T-helper 2 cell treated with Interferon-gamma antibody and Interleukin-4, amounts not matched to agents 100 ng/mL and 5 ng/mL, for 36 hours (primary cell): ENCODE data around the gene CTNNA1. TPM values are rescaled to one million over a fixed set of nuclear protein-coding genes. Genes with fewer than 3 reads are reported as not detected.

ENCODE experiments used
- intact Hi-C: fragments of 100-400 bp; cut with micrococcal nuclease; formaldehyde crosslinking; loops from one replicate; pipeline ENCODE4 v1.15.1; 2023
- total RNA-seq: library from RNA; stranded (reverse); gene quantifications from 2 replicates; pipeline ENCODE4 v1.2.3, GENCODE V29; 2022

CTNNA1 gene
- total RNA-seq, 1 donor from 2014 or later = 53.5 TPM

- intact Hi-C loops = no loop called here
Measured at GRCh38 chr5:138962614-138963370, 209.6 kb downstream of the CTNNA1 start.

DNA sequence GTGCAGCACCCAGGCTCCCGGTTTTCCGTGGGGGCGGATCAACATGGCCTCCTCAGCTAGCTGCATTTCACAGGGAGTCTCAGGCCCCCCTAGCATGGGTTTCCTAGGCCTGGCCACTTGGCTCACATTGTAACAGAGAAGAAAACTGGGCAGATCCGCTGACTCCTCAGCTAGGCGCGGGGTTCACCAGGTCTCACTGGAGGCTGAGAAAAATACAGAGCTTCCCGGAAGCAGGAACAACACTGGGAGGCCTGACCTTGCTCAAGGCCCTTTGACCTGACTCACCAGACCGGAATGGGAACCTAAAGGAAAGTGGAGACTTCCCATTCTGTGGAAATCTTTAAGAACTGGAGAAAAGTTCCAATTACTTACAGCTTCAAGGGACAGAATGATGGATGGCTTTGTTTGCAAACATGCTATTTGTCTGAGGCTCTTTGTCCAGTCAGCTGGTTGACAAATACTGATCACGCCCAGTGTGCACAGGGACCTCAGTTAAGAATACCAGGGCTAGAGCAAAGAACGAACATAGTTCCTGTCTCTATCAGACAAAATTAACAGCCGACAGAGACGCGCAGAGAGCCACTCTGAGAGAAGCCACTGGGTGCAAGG, 210.6 kb downstream of the CTNNA1 start:
- intact Hi-C loops = no loop called here

GRCh38 chr5:138964647-138965201, 211.5 kb downstream of the CTNNA1 start:
- intact Hi-C loops = no loop called here

- intact Hi-C loops = no loop called here
Measured at GRCh38 chr5:138965626-138966025, 212.4 kb downstream of the CTNNA1 start.

DNA sequence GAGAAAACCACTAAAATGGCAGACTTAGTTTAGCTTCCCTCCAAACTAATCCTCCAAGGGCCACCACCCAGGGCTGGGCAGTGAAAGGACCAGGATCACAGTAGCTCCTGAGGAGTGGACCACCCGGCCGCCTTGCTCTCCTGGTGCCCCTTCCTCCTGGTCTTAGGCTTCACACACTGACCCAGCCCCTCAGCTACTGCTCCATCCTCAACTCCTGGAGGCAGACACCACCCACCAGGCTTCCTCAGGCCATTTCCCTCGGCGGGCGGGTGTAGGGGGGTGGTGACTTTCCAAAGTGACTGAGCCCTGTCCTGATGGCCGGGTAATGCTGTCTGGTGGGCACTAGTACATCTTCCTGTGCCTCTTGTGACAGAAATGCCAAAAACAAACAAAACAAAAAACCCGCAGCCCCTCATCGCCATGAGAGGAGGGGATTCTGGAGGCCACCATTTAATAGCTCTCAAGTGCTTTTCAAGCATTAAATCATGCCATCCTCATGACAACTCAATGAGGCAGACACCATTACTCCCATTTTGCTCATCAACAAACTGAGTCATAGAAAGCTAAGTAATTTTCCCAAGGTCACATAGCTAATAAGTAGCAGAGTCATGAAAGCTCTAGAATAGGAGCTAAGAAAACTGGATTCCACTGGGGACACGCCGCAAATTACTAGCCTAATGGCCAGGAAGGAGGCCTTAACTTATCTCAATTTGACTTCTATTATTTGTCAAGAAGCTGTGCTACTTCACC, 213.2 kb downstream of the CTNNA1 start:
- intact Hi-C loops = no loop called here

DNA sequence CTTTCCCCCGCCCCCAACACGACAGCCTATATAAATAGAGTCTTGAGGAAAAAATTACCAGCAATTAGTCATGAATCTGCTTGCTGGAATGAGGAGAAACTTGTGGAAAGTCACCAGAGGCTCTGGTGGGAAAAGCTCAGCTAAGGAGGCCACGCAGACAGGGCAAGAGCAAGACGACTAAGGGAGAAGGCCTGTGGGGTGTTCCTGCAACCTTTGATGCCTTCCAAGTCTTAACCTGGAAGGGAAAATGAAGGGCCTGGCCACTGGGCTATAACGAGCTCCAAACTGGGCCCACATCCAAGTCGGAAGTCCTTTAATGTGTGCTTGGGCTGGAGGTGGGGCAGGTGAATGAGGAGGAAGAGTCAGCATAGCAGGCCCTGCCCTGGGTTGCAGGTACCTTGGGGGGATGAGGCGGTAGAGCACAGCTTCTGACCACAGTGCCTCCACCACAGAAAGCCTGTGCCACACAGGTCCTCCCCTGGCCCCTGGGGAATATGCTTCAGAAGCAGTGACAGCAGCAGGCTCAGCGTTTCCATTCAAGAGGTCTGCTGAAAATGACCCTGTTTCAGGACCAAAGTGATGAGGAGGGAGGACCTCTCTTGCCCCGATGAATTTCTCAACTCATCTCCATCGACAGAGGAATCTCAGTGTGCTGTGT, 214.7 kb downstream of the CTNNA1 start:
- intact Hi-C loops = no loop called here

- intact Hi-C loops = no loop called here
Measured at GRCh38 chr5:138968601-138969000, 215.4 kb downstream of the CTNNA1 start.

GRCh38 chr5:138969323-138970002, 216.2 kb downstream of the CTNNA1 start:
- intact Hi-C loops = no loop called here

- intact Hi-C loops = no loop called here
Measured at GRCh38 chr5:138972230-138972629, 219.0 kb downstream of the CTNNA1 start.

GRCh38 chr5:138972836-138973235, 219.6 kb downstream of the CTNNA1 start:
- intact Hi-C loops = no loop called here

DNA sequence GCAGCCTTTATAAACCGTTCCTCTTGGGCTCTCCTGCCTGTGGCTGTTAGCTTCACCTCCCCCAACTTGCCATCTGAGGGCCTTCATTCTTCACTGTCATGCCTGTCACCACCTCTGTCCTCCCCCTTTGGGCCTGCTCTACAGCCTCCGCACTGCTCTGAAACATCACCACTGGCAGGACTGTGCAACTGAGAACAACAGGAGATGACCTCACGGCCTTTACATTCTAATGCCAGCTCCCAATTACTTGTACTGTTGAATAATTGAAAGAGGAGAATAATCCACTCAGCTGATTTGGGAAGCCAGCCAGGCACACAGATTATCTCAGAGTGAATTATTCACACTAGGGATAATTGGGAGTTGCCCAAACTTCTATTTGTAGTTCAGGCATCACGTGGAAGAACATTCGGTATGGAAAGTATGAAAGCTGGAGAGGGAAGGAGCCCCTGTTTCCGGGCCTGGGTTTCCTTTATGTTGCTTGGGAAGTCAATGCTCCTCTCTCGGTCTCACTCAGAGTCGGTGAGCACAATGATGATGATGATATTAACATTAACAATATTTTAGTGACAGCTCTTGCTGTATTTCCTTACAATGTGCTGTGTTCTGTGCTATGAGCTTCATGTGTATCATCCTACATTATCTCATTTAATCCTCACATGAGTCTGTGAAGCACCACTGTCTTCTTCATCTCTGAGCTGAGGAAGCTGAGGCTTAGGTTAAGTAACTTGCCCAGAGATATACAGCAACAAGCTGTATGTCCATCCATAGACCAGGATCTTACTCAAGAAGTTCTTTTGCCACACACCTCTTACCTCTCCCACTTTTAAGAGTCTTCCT, 221.2 kb downstream of the CTNNA1 start:
- intact Hi-C loops = no loop called here

GRCh38 chr5:138975098-138975847, 222.0 kb downstream of the CTNNA1 start:
- intact Hi-C loops = no loop called here

- intact Hi-C loops = no loop called here
Measured at GRCh38 chr5:138978080-138978479, 224.9 kb downstream of the CTNNA1 start.

DNA sequence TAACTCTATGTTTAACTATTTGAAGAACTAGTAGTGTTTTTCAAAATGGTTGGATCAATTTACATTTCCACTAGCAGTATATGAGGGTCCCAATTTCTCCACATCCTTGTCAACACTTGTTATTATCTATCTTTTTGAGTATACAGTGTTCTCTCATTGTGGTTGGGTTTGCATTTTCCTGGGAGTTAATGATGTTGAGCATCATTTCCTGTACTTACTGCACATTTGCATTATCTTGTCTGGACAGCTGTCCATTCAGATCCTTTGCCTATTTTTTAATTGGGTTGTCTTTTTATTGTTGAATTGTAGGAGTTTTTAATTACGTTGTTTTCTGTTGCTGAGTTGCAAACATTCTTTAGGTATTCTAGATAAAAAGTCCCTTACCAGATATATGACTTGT, 225.4 kb downstream of the CTNNA1 start:
- intact Hi-C loops = no loop called here

GRCh38 chr5:138979684-138980280, 226.6 kb downstream of the CTNNA1 start:
- intact Hi-C loops = no loop called here

DNA sequence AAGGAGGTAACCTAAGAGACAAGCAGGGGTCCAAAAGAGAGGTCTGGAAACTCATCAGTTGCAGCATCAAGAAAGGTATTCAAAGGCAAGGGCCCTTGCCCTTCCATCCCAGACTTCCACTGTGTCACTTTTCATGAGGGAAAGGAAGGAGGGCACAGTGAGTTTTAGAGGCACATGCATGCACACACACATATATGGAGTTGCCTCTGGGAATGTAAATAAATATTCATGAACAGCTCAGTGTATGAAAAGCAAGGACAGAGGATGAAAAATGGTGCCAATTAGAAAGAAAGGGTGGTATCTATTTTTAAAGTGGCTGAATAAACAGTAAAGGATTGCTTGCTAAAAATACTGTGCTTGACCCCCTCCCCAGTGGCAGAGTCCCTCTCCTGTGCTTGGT, 227.2 kb downstream of the CTNNA1 start:
- intact Hi-C loops = no loop called here

DNA sequence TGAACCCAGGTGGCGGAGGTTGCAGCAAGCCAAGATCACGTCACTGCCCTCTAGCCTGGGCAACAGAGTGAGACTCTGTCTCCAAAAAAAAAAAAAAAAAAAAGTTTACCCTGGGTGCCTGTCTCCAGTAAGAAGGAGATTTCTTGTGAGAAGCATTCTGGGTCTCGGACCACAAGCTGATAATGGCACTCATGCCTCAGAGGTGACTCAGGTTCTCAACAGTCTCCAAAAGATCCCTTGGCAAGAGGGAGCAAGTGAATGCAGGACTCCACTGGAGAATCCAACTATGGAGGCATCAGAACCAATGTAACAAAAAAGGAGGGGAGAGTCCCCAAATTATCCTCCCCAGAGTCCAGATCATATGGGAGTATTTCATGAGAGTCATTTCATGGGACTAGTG, 227.9 kb downstream of the CTNNA1 start:
- intact Hi-C loops = no loop called here

DNA sequence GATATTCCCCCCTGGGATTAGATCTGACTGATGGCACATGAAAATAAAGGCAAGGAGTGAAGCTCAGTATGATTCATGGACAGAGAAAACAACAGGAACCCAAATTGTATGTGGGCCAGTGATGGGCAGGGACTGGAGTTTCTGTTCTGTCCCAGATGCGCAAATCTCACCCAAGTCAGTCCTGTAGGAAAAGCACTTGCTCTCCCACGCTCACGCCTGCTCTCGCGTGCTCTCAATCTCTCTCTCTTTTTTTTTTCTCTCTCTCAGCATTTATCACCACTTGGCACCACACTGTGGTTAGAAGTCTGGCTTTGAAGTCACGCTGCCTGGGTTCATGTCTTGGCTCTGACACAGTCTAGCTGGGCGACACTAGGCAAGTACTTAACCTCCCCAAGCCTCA, 228.4 kb downstream of the CTNNA1 start:
- intact Hi-C loops = no loop called here

DNA sequence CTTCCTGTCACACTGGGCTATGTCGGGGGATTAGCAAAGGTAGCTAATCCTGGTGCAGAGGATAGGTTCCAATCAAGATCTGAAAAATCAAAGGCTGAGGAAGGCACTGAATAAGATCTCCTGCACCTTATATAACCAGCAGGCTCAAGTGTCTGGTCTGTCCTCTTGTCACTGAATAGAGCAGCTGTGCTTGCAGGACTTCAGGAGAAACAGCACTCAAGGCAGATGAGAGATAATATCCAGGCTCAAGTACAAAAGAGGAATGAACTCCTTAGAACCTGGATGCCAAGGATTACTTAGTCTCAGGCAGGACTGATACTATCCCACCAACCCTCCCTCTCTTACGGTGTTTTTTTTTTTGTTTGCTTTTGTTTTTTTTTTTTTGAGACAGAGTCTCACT, 230.8 kb downstream of the CTNNA1 start:
- intact Hi-C loops = no loop called here
